B cell (primary cell): Measurements from ENCODE around the gene MYO18A.

ENCODE experiments used
- CTCF ChIP-seq: fragments of 200-600 bp; IDR thresholded peaks from one replicate; pipeline ENCODE4 v1.8.0; 2022; ENCODE audit warnings: antibody characterized with exemption, mild to moderate bottlenecking
- EZH2 ChIP-seq: IDR thresholded peaks from 2 replicates; pipeline ENCODE4 v1.6.1; 2012; ENCODE audit warnings: borderline replicate concordance, low read depth, mild to moderate bottlenecking, moderate library complexity, low read length; ENCODE audit not compliant: insufficient read depth, poor library complexity, severe bottlenecking

- TF ChIP-seq CTCF (no peak), EZH2 (no peak)
Measured at GRCh38 chr17:29180788-29181160, 576 bp upstream of the MYO18A start.
